ENCODE measurements around the gene SGMS1. TPM values are rescaled to one million over a fixed set of nuclear protein-coding genes. Genes with fewer than 3 reads are reported as not detected.

Gene SGMS1
- total and polyA plus RNA-seq, 2 donors (not counting 3 experiments of a cell fraction or from before 2014, with no cell fraction given): 9.7 to 23.7 TPM

DNA sequence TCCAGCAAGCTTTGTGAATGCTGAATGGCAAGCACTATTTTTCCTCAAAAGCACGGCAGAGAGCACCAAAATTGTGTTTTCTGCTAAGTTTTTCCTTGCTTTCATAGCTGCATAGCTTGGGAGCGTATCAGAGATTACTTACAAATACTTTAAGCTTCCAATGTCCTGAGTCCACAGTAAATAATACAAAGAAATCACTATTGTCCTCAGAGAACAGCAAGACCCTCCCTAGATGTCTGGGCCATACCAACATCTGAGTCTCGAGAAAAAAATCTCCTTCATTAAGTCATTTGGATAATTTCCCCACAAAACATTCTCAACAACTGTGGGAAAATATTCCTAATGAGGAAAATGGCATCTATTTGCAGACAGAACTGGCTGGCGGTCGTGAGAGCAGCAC lies 41.7 kb downstream of the SGMS1 start:
- H3K36me3 ChIP-seq (ENCODE audit: control insufficient read depth in 2 of 2, extremely low read depth in 1 of 2, insufficient read depth in 2 of 2, low read length in 2 of 2): no peaks in the 10 kb centered on the region
- TF ChIP-seq POLR2A (IDR thresholded peaks at IDR 0.05; ENCODE audit: low read depth, low read length): no peak
- no peaks in the 10 kb centered on the region for H4K20me1 ChIP-seq (replicated peaks; ENCODE audit: control insufficient read depth, extremely low read depth, insufficient read depth, low read length)
- no peaks in the 10 kb centered on the region for H3K79me2 ChIP-seq (ENCODE audit: control insufficient read depth, insufficient read depth, low read length)
- no peaks in the 10 kb centered on the region for H3K9me3 ChIP-seq (replicated peaks; ENCODE audit: control insufficient read depth, insufficient read depth, low read length)
- intact Hi-C loops (cut with micrococcal nuclease) (no loop called here), dilution Hi-C loops (cut with MboI; ENCODE audit: extremely low pct_ligation_motif_present, low sequenced_read_pairs) (no loop called here)
- ChIA-PET CTCF (interaction anchor here (1.5 to 1.8 kb wide), 2 partner anchors 11 to 14 kb away, joined by 3 to 7 read pairs; no protein-coding TSS in a partner anchor), POLR2A (no interaction called here)
- FAIRE-seq: no peak
- no peak overlapping the region for H3K4me3 ChIP-seq (replicated peaks in 1 of 3; ENCODE audit: insufficient read depth in 1 of 3, low read depth in 1 of 3, low read length in 3 of 3)
- peaks cover 7% of the 10 kb centered on the region for H3K4me1 ChIP-seq (ENCODE audit: control insufficient read depth, extremely low read depth, insufficient read depth, low read length)
- H3K27me3 ChIP-seq (ENCODE audit: control insufficient read depth in 2 of 2, insufficient read depth in 2 of 2, low read length in 2 of 2): no peaks in the 10 kb centered on the region
- no peak overlapping the region for H2AFZ ChIP-seq (ENCODE audit: low read depth, low read length)
- H3K9ac ChIP-seq (replicated peaks; ENCODE audit: extremely low read depth, insufficient read depth, low read length): no peak overlapping the region
- no TSS peak for BruUV-seq (replicated peaks)
- no peak overlapping the region for H3K4me2 ChIP-seq (ENCODE audit: insufficient read depth, low read length)
- no peak overlapping the region for H3K27ac ChIP-seq (ENCODE audit: insufficient read depth, low read depth, low read length)
- no peaks in the 10 kb centered on the region for H3K9me1 ChIP-seq (replicated peaks; ENCODE audit: control insufficient read depth, extremely low read depth, insufficient read depth, low read length)
- no peak for DNase-seq (ENCODE audit: low read depth, low spot score)

DNA sequence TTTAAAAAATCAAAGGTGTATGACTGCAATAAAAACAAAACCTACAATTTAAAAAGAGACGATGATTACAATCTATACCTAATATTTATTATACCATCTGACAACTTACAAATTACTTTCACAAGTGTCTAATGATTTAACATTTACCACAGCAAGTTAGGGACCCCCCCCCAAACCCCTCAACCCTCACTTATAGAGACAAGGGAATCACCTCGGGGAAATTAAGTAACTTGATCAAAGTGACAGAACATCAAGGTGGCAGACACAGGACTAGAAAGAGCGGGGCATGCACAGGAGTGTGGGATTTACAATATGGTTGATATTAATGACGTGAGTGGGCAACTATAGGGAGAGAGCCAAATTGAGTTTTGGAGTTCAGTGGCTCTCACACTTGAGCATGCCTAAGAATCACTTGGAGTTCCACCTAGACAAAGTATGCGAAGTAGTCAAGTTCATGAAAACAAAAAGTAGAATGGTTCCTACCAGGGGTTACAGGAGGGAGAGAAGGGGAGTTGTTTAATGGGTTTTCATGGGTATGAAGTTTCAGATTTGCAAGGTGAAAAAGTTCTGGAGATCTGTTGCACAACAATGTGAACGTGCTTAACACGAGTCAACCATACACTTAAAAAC lies 43.4 kb downstream of the SGMS1 start:
- Histone ChIP-seq H3K27me3 (ENCODE audit: control insufficient read depth in 2 of 2, insufficient read depth in 2 of 2, low read length in 2 of 2) (no peaks in the 10 kb centered on the region), H3K4me1 (ENCODE audit: control insufficient read depth, extremely low read depth, insufficient read depth, low read length) (no peaks in the 10 kb centered on the region), H3K4me3 (replicated peaks in 1 of 3; ENCODE audit: insufficient read depth in 1 of 3, low read depth in 1 of 3, low read length in 3 of 3) (no peak overlapping the region), H3K9me1 (replicated peaks; ENCODE audit: control insufficient read depth, extremely low read depth, insufficient read depth, low read length) (no peaks in the 10 kb centered on the region), H4K20me1 (replicated peaks; ENCODE audit: control insufficient read depth, extremely low read depth, insufficient read depth, low read length) (no peaks in the 10 kb centered on the region), H3K36me3 (ENCODE audit: control insufficient read depth in 2 of 2, extremely low read depth in 1 of 2, insufficient read depth in 2 of 2, low read length in 2 of 2) (no peaks in the 10 kb centered on the region), H3K9ac (replicated peaks; ENCODE audit: extremely low read depth, insufficient read depth, low read length) (no peak overlapping the region), H3K79me2 (ENCODE audit: control insufficient read depth, insufficient read depth, low read length) (no peaks in the 10 kb centered on the region), H3K27ac (ENCODE audit: insufficient read depth, low read depth, low read length) (no peak overlapping the region), H2AFZ (ENCODE audit: low read depth, low read length) (no peak overlapping the region), H3K9me3 (replicated peaks; ENCODE audit: control insufficient read depth, insufficient read depth, low read length) (no peaks in the 10 kb centered on the region), H3K4me2 (ENCODE audit: insufficient read depth, low read length) (no peak overlapping the region)
- ChIA-PET CTCF (no interaction called here), POLR2A (no interaction called here)
- no peak for DNase-seq (ENCODE audit: low read depth, low spot score)
- no TSS peak for BruUV-seq (replicated peaks)
- intact Hi-C loops (cut with micrococcal nuclease) (no loop called here), dilution Hi-C loops (cut with MboI; ENCODE audit: extremely low pct_ligation_motif_present, low sequenced_read_pairs) (no loop called here)
- FAIRE-seq: no peak
- TF ChIP-seq, protein P1, sequence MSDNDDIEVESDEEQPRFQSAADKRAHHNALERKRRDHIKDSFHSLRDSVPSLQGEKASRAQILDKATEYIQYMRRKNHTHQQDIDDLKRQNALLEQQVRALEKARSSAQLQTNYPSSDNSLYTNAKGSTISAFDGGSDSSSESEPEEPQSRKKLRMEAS (IDR thresholded peaks at IDR 0.05; ENCODE audit: insufficient read depth, insufficient read length): no peak

Measured in endothelial cell of umbilical vein (primary cell).